NCI-H460 (cell line): ENCODE measurements around the gene ARMC12. TPM values are rescaled to one million over a fixed set of nuclear protein-coding genes. Genes with fewer than 3 reads are reported as not detected.
"Not testable (repeated sequence)": the region's sequence is repeated elsewhere in the genome, so short reads cannot be mapped to it uniquely, and the experiment has no call there.

ENCODE experiments used
- DNase-seq: peaks from one replicate; pipeline ENCODE4 v3.0.0-alpha.2; 2016; ENCODE audit warnings: low read depth; ENCODE audit errors: extremely low read depth
- polyA plus RNA-seq: library from polyadenylated mRNA; depleted of rRNA; stranded (reverse); fragments of >200 nt; gene quantifications from 2 replicates; pipeline ENCODE4 v1.2.3, GENCODE V29; 2014; cell fraction: nucleus; rRNA removed
- total RNA-seq: library from RNA; depleted of rRNA; stranded (reverse); fragments of >200 nt; shearing (Covaris generic); gene quantifications from 2 replicates; pipeline ENCODE4 v1.2.3, GENCODE V29; 2014; rRNA removed

The ARMC12 gene
- total RNA-seq, result 0.50 TPM in 1 of 2 replicates, not detected in the other
- polyA plus RNA-seq, result 0.51 and 3.0 TPM in 2 replicates

GRCh38 chr6:35736982-35737412 is at the start of gene ARMC12:
TSS of gene ARMC12 (plus strand) at chr6:35737032. CDS start at chr6:35737109, 77 bp downstream.
- no peak for DNase-seq

- DNase-seq, result no peak
Observed at GRCh38 chr6:35687658-35688604, 48.9 kb upstream of the ARMC12 start.

- DNase-seq, result peak; percentile 82
Observed at GRCh38 chr6:35688605-35689322, 48.1 kb upstream of the ARMC12 start, which contains the start of gene FKBP5. TSS of gene FKBP5 (minus strand) at chr6:35688915. CDS start at chr6:35642824, 46,091 bp downstream.

- DNase-seq, result not testable (repeated sequence)
Observed at GRCh38 chr6:35690006-35690405, 46.8 kb upstream of the ARMC12 start.

GRCh38 chr6:35690484-35690883 is 46.3 kb upstream of the ARMC12 start:
- DNase-seq, result no peak

- no peak for DNase-seq
Observed at GRCh38 chr6:35691027-35691824, 45.6 kb upstream of the ARMC12 start.

GRCh38 chr6:35694462-35694861 is 42.4 kb upstream of the ARMC12 start:
- no peak for DNase-seq

GRCh38 chr6:35698430-35698829 is 38.4 kb upstream of the ARMC12 start:
- DNase-seq, result not testable (repeated sequence)

GRCh38 chr6:35698858-35699257 is 38.0 kb upstream of the ARMC12 start:
- DNase-seq, result no peak

- no peak for DNase-seq
Observed at GRCh38 chr6:35703554-35703953, 33.3 kb upstream of the ARMC12 start.

- no peak for DNase-seq
Observed at GRCh38 chr6:35706468-35706867, 30.4 kb upstream of the ARMC12 start.

- DNase-seq, result no peak
Observed at GRCh38 chr6:35707714-35708407, 29.0 kb upstream of the ARMC12 start.

- no peak for DNase-seq
Observed at GRCh38 chr6:35708585-35708984, 28.2 kb upstream of the ARMC12 start.

- no peak for DNase-seq
Observed at GRCh38 chr6:35710241-35710847, 26.5 kb upstream of the ARMC12 start.

GRCh38 chr6:35711731-35712130 is 25.1 kb upstream of the ARMC12 start:
- no peak for DNase-seq

GRCh38 chr6:35713006-35713767 is 23.6 kb upstream of the ARMC12 start:
- DNase-seq, result no peak

- DNase-seq, result no peak
Observed at GRCh38 chr6:35716798-35717197, 20.0 kb upstream of the ARMC12 start.

- no peak for DNase-seq
Observed at GRCh38 chr6:35717449-35718374, 19.1 kb upstream of the ARMC12 start.
